Measurements from ENCODE around the gene CCNO. TPM values are rescaled to one million over a fixed set of nuclear protein-coding genes. Genes with fewer than 3 reads are reported as not detected.
A peak's percentile ranks its signal among the peaks of the same experiment; 100 is the strongest.

Gene CCNO
- total RNA-seq, 1 donor, result not detected

DNA sequence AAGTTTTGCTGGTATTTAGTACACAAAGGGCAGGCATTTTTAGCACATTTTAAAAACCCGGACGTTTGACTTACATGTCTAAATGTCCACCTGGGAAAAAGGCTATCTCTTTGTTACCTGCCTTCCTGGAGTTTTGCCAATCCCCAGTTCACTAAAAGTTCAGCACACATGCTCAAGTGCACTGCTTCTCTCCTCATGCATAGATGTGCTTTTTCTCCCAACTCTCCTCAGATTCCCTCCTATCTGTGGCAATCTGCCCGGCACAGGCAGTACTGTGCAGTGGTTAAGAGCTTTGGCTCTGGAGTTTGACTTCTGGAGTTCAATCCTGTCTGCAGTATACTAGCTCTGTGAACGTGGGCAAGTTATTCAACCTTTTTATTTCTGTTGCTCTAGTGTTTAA lies 8.3 kb upstream of the CCNO start:
- TF ChIP-seq, protein P1, sequence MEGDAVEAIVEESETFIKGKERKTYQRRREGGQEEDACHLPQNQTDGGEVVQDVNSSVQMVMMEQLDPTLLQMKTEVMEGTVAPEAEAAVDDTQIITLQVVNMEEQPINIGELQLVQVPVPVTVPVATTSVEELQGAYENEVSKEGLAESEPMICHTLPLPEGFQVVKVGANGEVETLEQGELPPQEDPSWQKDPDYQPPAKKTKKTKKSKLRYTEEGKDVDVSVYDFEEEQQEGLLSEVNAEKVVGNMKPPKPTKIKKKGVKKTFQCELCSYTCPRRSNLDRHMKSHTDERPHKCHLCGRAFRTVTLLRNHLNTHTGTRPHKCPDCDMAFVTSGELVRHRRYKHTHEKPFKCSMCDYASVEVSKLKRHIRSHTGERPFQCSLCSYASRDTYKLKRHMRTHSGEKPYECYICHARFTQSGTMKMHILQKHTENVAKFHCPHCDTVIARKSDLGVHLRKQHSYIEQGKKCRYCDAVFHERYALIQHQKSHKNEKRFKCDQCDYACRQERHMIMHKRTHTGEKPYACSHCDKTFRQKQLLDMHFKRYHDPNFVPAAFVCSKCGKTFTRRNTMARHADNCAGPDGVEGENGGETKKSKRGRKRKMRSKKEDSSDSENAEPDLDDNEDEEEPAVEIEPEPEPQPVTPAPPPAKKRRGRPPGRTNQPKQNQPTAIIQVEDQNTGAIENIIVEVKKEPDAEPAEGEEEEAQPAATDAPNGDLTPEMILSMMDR (IDR thresholded peaks at IDR 0.05; ENCODE audit: insufficient read depth, low read depth, low read length), result no peak

DNA sequence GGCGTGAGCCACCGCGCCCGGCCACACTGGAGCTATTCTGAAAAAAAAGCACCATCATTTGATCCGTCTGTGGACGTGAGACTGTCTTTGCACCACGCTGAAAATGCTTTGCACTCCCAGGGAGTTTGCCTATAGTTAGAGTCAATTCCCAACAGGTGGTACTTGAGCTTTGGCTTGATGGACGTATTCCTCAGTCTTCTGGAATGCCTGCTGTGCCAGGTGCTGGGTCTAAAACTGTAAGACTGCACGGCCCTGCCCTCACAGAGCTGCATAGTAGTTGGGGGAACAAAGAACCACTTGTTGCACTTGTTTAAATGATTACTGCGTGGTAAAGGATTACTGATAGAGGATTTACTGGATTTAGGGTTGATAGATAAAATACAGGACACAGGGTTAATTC lies 3.4 kb upstream of the CCNO start:
- TF ChIP-seq, protein P1 (IDR thresholded peaks at IDR 0.05; ENCODE audit: insufficient read depth, low read depth, low read length), result no peak
- no peak overlapping the region for H3K4me3 ChIP-seq (ENCODE audit: low read depth, low read length)
- DNase-seq (ENCODE audit: low read depth), result no peak

More for the DNA sequence above, 8.3 kb upstream of the CCNO start:
- H3K4me3 ChIP-seq (ENCODE audit: low read depth, low read length), result no peak overlapping the region
- no peak for DNase-seq (ENCODE audit: low read depth)

DNA sequence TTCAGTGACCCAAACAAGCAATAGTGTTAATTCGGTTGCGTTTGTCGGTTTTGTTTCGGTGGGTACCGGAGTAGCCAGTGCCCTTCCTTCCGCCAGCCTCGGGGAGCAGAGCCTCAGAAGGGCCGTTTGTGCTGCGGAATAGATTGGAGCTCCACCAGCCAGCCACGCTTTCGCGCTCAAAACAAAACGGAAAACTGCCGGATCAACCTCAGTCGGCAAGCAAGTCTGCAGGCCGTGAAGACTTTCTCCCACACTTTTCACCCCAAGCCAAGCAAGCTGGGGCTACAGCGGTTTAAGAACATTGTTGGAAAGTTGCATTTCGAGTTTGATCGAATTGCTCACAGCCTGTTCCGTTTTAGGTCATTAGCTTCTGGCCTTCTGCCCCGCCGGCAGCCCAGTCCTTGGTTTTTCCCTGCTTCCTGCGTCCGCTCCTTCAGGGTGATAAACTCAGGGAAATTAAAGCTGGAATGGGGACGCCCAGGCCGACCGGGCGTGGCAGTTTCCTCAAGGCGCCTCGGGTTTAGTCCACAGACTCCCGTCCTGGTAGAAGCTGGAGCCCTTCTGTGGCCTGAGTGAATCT lies 803 bp upstream of the CCNO start:
- DNase-seq (ENCODE audit: low read depth), result peak; percentile 26
- TF ChIP-seq, protein P1 (IDR thresholded peaks at IDR 0.05; ENCODE audit: insufficient read depth, low read depth, low read length), result no peak
- H3K4me3 ChIP-seq (ENCODE audit: low read depth, low read length), result peak overlapping the region; percentile 57

DNA sequence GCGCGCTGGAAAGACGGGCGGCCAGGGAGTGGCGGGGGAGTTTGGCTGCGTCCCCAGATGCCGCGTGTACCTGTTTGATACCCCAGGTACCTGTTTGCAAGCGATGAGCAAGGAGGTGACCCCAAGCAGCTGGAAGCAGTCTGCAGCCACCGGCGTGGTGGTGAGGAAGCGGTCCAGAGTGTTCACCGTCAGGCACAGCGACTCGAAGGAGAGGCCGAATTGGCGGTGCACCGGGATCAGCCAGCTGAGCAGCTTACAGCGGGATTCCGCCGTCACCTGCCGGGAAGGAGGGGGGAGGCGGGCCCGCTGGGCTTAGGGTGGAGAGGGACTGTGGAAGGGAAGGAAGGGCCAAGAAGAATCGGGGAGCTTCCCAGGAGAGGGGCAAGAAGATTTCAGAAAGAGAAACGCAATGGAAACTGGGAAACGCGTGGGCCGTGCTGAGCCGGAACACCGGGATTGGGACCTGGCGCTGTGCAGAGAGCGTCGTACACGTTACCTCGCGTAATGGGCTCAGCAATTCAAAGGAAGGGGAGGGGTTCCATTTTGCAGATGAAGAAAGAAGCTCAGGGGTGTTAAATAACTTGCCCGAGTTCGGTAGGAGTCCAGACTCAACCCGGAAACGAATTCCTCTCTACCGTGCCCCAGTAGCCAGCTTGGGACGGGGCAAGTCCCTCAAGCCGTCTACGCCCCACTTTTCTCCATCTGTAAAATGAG lies 980 bp downstream of the CCNO start:
- TF ChIP-seq, protein P1 (IDR thresholded peaks at IDR 0.05; ENCODE audit: insufficient read depth, low read depth, low read length), result no peak
- H3K4me3 ChIP-seq (ENCODE audit: low read depth, low read length), result peak overlapping the region; percentile 57
- DNase-seq (ENCODE audit: low read depth), result no peak

DNA sequence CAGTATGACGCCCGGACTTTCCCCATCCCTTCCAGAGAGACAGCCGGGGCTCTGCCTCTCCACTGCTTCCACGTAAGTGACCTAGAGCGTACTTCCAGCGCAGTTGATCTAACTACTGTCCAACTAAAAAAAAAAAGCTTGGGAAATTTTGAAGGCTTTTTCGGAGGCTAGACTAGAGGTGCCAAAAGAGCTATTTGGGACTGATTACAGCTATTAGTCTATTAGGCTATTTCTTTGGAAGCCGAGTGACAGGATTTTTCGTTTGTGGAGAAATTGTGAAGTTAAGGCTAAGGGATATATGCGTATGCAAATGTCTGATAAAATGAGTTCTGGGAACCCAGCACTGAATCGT lies 1.5 kb downstream of the CCNO start:
- TF ChIP-seq, protein P1 (IDR thresholded peaks at IDR 0.05; ENCODE audit: insufficient read depth, low read depth, low read length), result no peak
- H3K4me3 ChIP-seq (ENCODE audit: low read depth, low read length), result no peak overlapping the region
- DNase-seq (ENCODE audit: low read depth), result peak; percentile 31

DNA sequence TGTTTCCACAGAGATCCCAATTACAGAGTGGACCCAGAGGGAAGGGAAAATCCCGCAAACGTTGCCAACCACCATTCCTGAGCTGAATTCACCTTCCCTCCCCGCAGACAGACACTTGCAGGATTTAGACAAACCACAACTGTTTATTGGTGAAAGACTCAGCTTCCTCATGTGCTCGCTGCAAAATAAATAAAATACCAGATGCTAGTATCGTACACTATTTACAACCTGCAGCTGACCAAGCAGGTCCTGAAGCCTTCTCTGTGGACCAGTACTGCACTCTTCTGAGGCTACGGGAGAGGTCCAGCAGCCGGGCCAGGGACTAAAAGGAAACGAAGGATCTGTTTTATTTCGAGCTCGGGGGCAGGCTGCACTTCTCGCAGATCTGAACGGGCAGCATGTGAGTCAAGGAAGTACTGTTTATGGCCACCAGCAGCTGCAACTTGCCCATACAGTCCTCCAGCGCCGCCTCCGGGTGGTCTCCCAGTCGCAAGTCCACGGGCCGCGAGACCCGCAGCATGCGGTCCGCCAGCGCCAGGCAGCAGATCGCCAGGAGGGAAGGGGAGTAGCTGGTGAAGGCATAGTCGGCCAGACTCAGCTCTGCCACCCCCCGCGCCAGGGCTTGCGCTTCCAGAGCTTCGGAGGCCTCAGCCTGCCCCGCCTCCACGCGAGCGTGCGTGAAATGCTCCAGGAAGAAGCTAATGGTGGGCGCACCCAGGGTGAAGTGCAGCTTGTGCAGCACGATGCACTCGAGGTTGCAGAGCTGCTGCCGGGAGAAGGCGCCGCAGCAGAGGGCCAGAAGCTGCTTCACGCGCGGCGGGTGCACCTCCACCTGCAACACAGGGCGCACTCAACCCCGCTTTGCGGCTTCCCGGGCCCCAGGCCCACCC lies 2.1 kb downstream of the CCNO start:
- DNase-seq (ENCODE audit: low read depth), result peak; percentile 33
- H3K4me3 ChIP-seq (ENCODE audit: low read depth, low read length), result no peak overlapping the region
- TF ChIP-seq, protein P1 (IDR thresholded peaks at IDR 0.05; ENCODE audit: insufficient read depth, low read depth, low read length), result no peak

Measured in fibroblast of villous mesenchyme (primary cell).